ENCODE measurements around the gene ADM2. TPM values are rescaled to one million over a fixed set of nuclear protein-coding genes. Genes with fewer than 3 reads are reported as not detected.
A peak's percentile ranks its signal among the peaks of the same experiment; 100 is the strongest.

The ADM2 gene
- total RNA-seq, 1 donor from 2014 or later = not detected

DNA sequence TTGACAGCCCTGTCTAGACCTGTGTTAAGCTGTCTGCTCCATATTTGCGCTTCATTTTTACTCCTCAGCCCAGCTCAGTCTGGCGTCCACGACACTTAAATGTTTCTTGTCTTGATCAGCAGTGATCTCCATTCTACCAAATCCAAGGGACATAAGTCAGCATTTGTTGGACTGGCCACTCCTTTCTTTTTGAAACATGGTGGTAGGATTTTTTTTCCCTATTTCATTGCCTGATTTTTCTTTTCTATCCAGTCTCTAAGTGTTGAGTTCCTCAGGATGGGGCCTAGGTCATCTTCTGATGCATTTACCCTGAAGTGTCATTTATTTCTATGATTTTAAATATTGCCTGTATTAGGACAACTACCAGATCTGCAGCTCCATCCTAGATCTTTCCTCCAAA is 27.6 kb downstream of the ADM2 start:
- intact Hi-C loops (cut with DNase I) = loop anchor here (1.0 to 10.0 kb wide), 5 partner anchors 16 to 544 kb away; partner anchors contain the start of genes CHKB, PIM3, SCO2 and SELENOO
- Histone ChIP-seq H3K4me1 (peaks cover 10 to 20% of the 10 kb centered on the region in 2 donors), H3K27ac (peak overlapping the region; percentile 78 to 97)

DNA sequence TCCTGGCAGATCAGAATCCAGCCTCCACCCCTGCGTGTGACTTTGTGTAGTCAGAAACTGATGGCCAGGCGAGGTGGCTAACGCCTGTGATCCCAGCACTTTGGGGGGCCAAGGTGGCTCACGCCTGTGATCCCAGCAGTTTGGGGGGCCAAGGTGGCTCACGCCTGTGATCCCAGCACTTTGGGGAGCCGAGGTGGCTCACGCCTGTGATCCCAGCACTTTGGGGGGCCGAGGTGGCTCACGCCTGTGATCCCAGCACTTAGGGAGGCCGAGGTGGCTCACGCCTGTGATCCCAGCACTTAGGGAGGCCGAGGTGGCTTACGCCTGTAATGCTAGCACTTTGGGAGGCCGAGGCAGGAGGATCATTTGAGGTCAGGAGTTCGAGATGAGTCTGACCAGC is 31.8 kb downstream of the ADM2 start:
- H3K36me3 ChIP-seq = peaks cover 19 to 33% of the 10 kb centered on the region in 2 donors
- no peaks in the 10 kb centered on the region for H3K9me3 ChIP-seq
- TF ChIP-seq, protein P1, sequence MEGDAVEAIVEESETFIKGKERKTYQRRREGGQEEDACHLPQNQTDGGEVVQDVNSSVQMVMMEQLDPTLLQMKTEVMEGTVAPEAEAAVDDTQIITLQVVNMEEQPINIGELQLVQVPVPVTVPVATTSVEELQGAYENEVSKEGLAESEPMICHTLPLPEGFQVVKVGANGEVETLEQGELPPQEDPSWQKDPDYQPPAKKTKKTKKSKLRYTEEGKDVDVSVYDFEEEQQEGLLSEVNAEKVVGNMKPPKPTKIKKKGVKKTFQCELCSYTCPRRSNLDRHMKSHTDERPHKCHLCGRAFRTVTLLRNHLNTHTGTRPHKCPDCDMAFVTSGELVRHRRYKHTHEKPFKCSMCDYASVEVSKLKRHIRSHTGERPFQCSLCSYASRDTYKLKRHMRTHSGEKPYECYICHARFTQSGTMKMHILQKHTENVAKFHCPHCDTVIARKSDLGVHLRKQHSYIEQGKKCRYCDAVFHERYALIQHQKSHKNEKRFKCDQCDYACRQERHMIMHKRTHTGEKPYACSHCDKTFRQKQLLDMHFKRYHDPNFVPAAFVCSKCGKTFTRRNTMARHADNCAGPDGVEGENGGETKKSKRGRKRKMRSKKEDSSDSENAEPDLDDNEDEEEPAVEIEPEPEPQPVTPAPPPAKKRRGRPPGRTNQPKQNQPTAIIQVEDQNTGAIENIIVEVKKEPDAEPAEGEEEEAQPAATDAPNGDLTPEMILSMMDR (IDR thresholded peaks at IDR 0.05) = no peak
- peaks cover 0 to 8% of the 10 kb centered on the region in 2 donors for H3K4me1 ChIP-seq
- DNase-seq (ENCODE audit: low spot score in 2 of 2) = no peak
- H3K27me3 ChIP-seq = no peaks in the 10 kb centered on the region
- intact Hi-C loops (cut with DNase I) = no loop called here
- H3K4me3 ChIP-seq = no peak overlapping the region
- no peak overlapping the region for H3K27ac ChIP-seq

More for the DNA sequence above, 27.6 kb downstream of the ADM2 start:
- Histone ChIP-seq H3K9me3 (no peaks in the 10 kb centered on the region), H3K27me3 (no peaks in the 10 kb centered on the region), H3K4me3 (peak overlapping the region; percentile 71 to 73), H3K36me3 (peaks cover 21 to 29% of the 10 kb centered on the region in 2 donors)
- TF ChIP-seq, protein P1 (IDR thresholded peaks at IDR 0.05) = no peak
- no peak for DNase-seq (ENCODE audit: low spot score in 2 of 2)

DNA sequence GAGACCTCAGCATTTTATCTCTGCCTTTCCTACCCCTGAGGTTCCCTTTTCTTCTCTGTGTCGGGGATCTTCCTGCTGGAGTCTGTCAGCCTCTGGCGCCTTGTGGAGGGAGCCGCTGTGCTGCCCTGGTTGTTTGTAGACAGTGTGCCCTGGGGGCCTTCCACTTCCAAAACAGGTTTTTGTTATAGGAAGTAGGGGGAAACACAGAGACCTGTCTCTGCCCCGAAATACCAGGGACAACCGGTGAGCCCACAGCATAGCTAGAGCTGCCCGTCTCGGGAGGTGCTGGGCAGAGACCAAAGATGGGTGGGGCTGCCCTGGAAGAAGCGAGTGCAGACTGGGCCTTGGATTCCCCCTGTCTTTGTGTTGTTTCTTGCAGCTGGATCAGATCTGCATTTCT is 34.7 kb downstream of the ADM2 start:
- Histone ChIP-seq H3K27me3 (no peaks in the 10 kb centered on the region), H3K4me1 (no peaks in the 10 kb centered on the region), H3K9me3 (no peaks in the 10 kb centered on the region), H3K4me3 (no peak overlapping the region), H3K36me3 (peaks cover 36 to 47% of the 10 kb centered on the region in 2 donors), H3K27ac (no peak overlapping the region)
- no peak for DNase-seq (ENCODE audit: low spot score in 2 of 2)
- intact Hi-C loops (cut with DNase I) = no loop called here
- TF ChIP-seq, protein P1 (IDR thresholded peaks at IDR 0.05) = no peak

DNA sequence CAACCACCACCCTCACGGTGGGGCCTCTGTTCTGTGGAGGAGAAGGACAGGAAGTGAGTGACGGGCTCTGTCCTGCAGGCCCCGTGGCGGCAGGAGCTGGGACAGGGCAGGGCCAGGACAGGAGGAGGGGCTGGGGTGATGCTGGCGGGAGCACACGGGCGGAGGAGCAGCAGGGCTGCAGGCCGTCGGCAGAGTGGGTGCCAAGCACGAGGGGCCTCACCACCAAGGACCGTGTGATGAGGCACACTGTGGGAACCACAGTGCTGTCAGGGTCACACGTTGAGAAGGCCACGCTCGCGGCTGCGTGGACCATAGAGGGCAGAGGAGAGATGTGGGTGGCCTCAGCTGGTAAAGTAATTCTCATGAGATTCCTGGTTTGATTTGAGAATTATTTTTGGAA is 35.5 kb downstream of the ADM2 start:
- no peak overlapping the region for H3K27ac ChIP-seq
- H3K27me3 ChIP-seq = no peaks in the 10 kb centered on the region
- TF ChIP-seq, protein P1 (IDR thresholded peaks at IDR 0.05) = no peak
- peaks cover 39 to 55% of the 10 kb centered on the region in 2 donors for H3K36me3 ChIP-seq
- no peak overlapping the region for H3K4me3 ChIP-seq
- no peaks in the 10 kb centered on the region for H3K4me1 ChIP-seq
- intact Hi-C loops (cut with DNase I) = no loop called here
- DNase-seq (ENCODE audit: low spot score in 2 of 2) = no peak
- no peaks in the 10 kb centered on the region for H3K9me3 ChIP-seq

DNA sequence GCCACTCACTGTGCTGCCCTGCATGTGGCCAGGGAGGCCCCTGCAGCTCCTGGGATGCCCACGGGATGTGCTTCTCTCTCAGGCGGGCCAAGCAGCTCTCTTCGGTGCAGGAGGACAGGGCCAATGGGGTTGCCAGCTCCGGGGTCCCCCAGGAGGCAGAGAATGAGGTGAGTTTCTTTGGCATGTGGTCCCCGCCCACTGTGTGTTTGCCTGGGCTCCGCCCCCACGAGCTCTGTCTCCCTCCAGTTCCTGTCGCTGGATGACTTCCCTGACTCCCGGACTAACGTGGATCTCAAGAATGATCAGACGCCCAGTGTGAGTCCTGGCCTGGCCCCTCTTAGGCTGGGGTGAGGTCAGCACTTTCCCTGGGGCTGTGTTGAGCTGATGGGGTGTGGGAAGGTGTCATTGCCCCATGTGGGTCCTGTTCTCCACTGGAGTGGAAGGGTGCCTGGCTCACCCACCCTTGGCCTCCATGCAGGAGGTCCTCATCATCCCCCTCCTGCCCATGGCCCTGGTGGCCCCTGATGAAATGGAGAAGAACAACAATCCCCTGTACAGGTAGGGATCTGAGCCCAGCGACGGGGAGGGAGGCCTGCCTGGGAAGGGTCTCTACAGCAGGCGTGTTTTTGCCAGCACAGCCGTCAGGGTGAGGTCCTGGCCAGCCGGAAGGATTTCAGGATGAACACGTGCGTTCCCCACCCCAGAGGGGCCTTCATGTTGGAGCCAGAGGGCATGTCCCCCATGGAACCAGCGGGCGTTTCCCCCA is 36.3 kb downstream of the ADM2 start:
- TF ChIP-seq, protein P1 (IDR thresholded peaks at IDR 0.05) = no peak
- intact Hi-C loops (cut with DNase I) = no loop called here
- H3K4me3 ChIP-seq = no peak overlapping the region
- H3K9me3 ChIP-seq = no peaks in the 10 kb centered on the region
- peaks cover 41 to 59% of the 10 kb centered on the region in 2 donors for H3K36me3 ChIP-seq
- no peaks in the 10 kb centered on the region for H3K27me3 ChIP-seq
- DNase-seq (ENCODE audit: low spot score in 2 of 2) = no peak
- H3K27ac ChIP-seq = no peak overlapping the region
- H3K4me1 ChIP-seq = no peaks in the 10 kb centered on the region
